Measurements from ENCODE around the gene TBX3. TPM values are rescaled to one million over a fixed set of nuclear protein-coding genes. Genes with fewer than 3 reads are reported as not detected.
A peak's percentile ranks its signal among the peaks of the same experiment; 100 is the strongest.

The TBX3 gene
- polyA plus RNA-seq, 2 of the 4 experiments (the other 2 are of a cell fraction), result 22.8 to 28.0 TPM

DNA sequence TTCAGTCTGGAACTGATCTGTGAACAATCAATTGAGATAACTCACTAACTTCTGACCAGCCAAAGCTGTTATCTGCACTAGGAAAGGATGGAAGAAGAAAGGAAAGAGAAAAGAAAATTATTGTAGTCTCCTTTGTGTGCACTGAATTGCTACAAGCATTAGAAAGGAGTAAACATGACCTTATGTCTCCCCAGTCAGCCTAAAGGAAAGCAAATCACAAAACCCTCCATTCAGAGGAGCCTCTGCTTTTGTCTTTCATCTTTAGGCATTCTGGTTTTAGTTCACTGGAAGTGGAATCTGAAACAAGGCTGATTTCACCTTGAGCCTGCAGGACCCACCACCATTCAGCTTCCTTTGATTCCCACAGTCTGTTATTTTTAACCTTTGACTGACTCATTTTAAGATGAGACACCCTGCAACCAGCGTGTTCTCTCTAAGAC is 26.0 kb downstream of the TBX3 start:
- DNase-seq (ENCODE audit: low read depth in 1 of 2, low spot score in 1 of 2) (no peak), FAIRE-seq (no peak), ATAC-seq (no peak)
- TF ChIP-seq BHLHE40 (IDR thresholded peaks at IDR 0.05; ENCODE audit: low read depth, low read length), result no peak
- no peak for TF ChIP-seq ESRRA (IDR thresholded peaks at IDR 0.05; ENCODE audit: borderline replicate concordance, low read length)
- TF ChIP-seq, protein P1, sequence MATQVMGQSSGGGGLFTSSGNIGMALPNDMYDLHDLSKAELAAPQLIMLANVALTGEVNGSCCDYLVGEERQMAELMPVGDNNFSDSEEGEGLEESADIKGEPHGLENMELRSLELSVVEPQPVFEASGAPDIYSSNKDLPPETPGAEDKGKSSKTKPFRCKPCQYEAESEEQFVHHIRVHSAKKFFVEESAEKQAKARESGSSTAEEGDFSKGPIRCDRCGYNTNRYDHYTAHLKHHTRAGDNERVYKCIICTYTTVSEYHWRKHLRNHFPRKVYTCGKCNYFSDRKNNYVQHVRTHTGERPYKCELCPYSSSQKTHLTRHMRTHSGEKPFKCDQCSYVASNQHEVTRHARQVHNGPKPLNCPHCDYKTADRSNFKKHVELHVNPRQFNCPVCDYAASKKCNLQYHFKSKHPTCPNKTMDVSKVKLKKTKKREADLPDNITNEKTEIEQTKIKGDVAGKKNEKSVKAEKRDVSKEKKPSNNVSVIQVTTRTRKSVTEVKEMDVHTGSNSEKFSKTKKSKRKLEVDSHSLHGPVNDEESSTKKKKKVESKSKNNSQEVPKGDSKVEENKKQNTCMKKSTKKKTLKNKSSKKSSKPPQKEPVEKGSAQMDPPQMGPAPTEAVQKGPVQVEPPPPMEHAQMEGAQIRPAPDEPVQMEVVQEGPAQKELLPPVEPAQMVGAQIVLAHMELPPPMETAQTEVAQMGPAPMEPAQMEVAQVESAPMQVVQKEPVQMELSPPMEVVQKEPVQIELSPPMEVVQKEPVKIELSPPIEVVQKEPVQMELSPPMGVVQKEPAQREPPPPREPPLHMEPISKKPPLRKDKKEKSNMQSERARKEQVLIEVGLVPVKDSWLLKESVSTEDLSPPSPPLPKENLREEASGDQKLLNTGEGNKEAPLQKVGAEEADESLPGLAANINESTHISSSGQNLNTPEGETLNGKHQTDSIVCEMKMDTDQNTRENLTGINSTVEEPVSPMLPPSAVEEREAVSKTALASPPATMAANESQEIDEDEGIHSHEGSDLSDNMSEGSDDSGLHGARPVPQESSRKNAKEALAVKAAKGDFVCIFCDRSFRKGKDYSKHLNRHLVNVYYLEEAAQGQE (IDR thresholded peaks at IDR 0.05), result no peak
- no peak for TF ChIP-seq EHF (CRISPR knock-in tag; IDR thresholded peaks at IDR 0.05)
- TF ChIP-seq HDAC2 (IDR thresholded peaks at IDR 0.05), result no peak
- TF ChIP-seq PBX3 (IDR thresholded peaks at IDR 0.05), result no peak
- no peak for TF ChIP-seq CBX8 (IDR thresholded peaks at IDR 0.05)
- no peak for TF ChIP-seq MAZ (IDR thresholded peaks at IDR 0.05; ENCODE audit: borderline replicate concordance, low read depth, low read length)
- TF ChIP-seq HOXB5 (CRISPR knock-in tag; IDR thresholded peaks at IDR 0.05), result no peak
- TF ChIP-seq, protein P2, sequence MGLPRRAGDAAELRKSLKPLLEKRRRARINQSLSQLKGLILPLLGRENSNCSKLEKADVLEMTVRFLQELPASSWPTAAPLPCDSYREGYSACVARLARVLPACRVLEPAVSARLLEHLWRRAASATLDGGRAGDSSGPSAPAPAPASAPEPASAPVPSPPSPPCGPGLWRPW (IDR thresholded peaks at IDR 0.05), result no peak
- TF ChIP-seq RNF2 (IDR thresholded peaks at IDR 0.05; ENCODE audit: borderline replicate concordance, low read depth), result no peak
- Histone ChIP-seq H3K9me3 (no peaks in the 10 kb centered on the region), H3K4me1 (peaks cover 54% of the 10 kb centered on the region), H3K4me2 (peak overlapping the region; percentile 4; the same call in 2 of the 3 replicates), H3K27ac (peak overlapping the region; percentile 83 to 85), H3K4me3 (no peak overlapping the region)
- WGBS (ENCODE audit: missing lambda C conversion rate), result 26% methylated on average over 1 of the region's 1 CpG
- ChIA-PET CTCF (interaction anchor here (0.9 to 2.8 kb wide), 6 partner anchors 8 to 1289 kb away, joined by 3 to 36 read pairs (median 6); no protein-coding TSS in a partner anchor), POLR2A (interaction anchor here (1.3 kb wide), 1 partner anchor 26 kb away, joined by 3 read pairs; no protein-coding TSS in a partner anchor)

DNA sequence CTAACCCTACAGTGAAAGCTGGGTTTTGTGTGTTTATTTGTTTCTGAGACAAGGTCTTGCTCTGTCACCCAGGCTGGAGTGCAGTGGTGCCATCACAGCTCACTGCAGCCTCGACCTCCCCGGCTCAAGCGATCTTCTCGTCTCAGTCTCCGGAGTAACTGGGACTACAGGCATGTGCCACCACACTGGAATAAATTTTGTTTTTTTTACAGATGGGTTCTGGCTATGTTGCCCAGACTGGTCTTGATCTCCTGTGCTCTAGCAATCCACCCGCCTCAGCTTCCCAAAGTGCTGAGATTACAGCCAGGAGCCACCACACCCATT is 26.4 kb downstream of the TBX3 start:
- TF ChIP-seq KDM1A (IDR thresholded peaks at IDR 0.05; ENCODE audit: low read depth) (no peak), NPAS2 (CRISPR knock-in tag; IDR thresholded peaks at IDR 0.05; ENCODE audit: borderline replicate concordance) (no peak), ESRRA (IDR thresholded peaks at IDR 0.05; ENCODE audit: borderline replicate concordance, low read length) (no peak), NR3C1 (IDR thresholded peaks at IDR 0.05) (no peak), JUN (IDR thresholded peaks at IDR 0.05) (no peak), MAZ (IDR thresholded peaks at IDR 0.05; ENCODE audit: borderline replicate concordance, low read depth, low read length) (no peak), JUNB (IDR thresholded peaks at IDR 0.05) (no peak), HOXB5 (CRISPR knock-in tag; IDR thresholded peaks at IDR 0.05) (no peak)
- H3K4me3 ChIP-seq, result no peak overlapping the region
- H3K4me1 ChIP-seq, result peaks cover 50% of the 10 kb centered on the region
- H3K9me3 ChIP-seq, result no peaks in the 10 kb centered on the region
- FAIRE-seq (no peak), ATAC-seq (no peak), DNase-seq (ENCODE audit: low read depth in 1 of 2, low spot score in 1 of 2) (no peak)
- whole genome bisulfite sequencing (ENCODE audit: missing lambda C conversion rate), result 90% methylated on average over 6 of the region's 6 CpGs
- H3K4me2 ChIP-seq, result no peak overlapping the region; the same call in 2 of the 3 replicates
- CTCF ChIA-PET, result interaction anchor here (0.9 to 2.8 kb wide), 7 partner anchors 8 to 1290 kb away, joined by 3 to 36 read pairs (median 5); no protein-coding TSS in a partner anchor
- POLR2A ChIA-PET, result interaction anchor here (1.3 kb wide), 1 partner anchor 27 kb away, joined by 3 read pairs; no protein-coding TSS in a partner anchor
- peak overlapping the region; percentile 83 to 85 for H3K27ac ChIP-seq

DNA sequence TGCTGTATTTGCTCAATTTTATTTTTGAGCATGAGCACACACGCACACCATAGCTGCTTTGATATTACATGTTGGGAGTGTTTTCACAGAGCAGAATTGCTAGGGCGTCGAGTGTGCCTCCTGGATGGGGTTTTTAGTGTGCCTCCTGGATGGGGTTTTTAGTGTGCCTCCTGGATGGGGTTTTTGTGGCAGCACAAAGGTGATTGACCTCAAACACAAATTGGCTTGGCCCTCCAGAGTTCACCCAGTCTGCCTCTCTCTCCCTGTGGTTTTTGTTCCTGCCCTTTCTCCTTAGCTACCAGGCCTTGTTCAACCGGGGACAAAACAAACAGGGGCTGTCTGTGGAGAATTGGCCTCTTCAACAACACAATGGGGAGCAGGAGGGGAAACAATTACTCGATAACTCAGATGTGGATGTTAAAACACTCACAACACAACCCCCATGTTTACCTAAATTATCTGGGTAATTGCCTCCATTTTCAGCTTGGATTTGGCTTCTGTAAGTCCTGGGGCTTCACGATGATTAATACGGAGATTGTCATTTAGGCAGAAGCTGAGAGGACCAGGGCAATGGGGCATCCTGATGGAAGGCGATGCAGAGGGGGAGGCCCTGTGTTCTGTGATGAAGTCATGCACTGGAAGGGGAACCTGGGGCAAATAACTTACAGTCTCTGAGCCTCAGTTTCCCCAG is 26.9 kb downstream of the TBX3 start:
- H3K9me3 ChIP-seq, result no peaks in the 10 kb centered on the region
- H3K4me1 ChIP-seq, result peaks cover 45% of the 10 kb centered on the region
- 86% methylated on average over 8 of the region's 8 CpGs for WGBS (ENCODE audit: missing lambda C conversion rate)
- no peak for FAIRE-seq
- CTCF ChIA-PET, result interaction anchor here (1.4 to 2.8 kb wide), 8 partner anchors 9 to 1290 kb away, joined by 4 to 36 read pairs (median 6); no protein-coding TSS in a partner anchor
- ATAC-seq, result 0 out of 6 replicates have a peak, but pooled peaks of 1 of the 2 experiments have one; percentile 23
- POLR2A ChIA-PET, result interaction anchor here (0.8 to 1.6 kb wide), 4 partner anchors 11 to 27 kb away, joined by 3 to 14 read pairs (median 4); partner anchors contain the start of gene TBX3
- DNase-seq (ENCODE audit: low read depth in 1 of 2, low spot score in 1 of 2), result no peak
- H3K27ac ChIP-seq, result peak overlapping the region; percentile 83 to 85
- H3K4me2 ChIP-seq, result peak overlapping the region; percentile 59
- no peak overlapping the region for H3K4me3 ChIP-seq
- TF ChIP-seq, protein P3, sequence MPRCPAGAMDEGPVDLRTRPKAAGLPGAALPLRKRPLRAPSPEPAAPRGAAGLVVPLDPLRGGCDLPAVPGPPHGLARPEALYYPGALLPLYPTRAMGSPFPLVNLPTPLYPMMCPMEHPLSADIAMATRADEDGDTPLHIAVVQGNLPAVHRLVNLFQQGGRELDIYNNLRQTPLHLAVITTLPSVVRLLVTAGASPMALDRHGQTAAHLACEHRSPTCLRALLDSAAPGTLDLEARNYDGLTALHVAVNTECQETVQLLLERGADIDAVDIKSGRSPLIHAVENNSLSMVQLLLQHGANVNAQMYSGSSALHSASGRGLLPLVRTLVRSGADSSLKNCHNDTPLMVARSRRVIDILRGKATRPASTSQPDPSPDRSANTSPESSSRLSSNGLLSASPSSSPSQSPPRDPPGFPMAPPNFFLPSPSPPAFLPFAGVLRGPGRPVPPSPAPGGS (IDR thresholded peaks at IDR 0.05), result no peak
- no peak for TF ChIP-seq FOSL2 (IDR thresholded peaks at IDR 0.05)
- TF ChIP-seq FOSL2 (CRISPR knock-in tag; IDR thresholded peaks at IDR 0.05), result no peak
- TF ChIP-seq POLR2A (IDR thresholded peaks at IDR 0.05; ENCODE audit: low read length), result no peak
- TF ChIP-seq ZC3H11A (IDR thresholded peaks at IDR 0.05), result no peak
- no peak for TF ChIP-seq E2F6 (IDR thresholded peaks at IDR 0.05; ENCODE audit: borderline replicate concordance, low read depth)
- TF ChIP-seq, protein P4, sequence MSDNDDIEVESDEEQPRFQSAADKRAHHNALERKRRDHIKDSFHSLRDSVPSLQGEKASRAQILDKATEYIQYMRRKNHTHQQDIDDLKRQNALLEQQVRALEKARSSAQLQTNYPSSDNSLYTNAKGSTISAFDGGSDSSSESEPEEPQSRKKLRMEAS (IDR thresholded peaks at IDR 0.05), result no peak
- no peak for TF ChIP-seq PBX3 (IDR thresholded peaks at IDR 0.05)
- TF ChIP-seq CBX8 (IDR thresholded peaks at IDR 0.05), result no peak
- TF ChIP-seq RNF2 (IDR thresholded peaks at IDR 0.05; ENCODE audit: borderline replicate concordance, low read depth), result no peak

Measured in A549 (cell line).